ENCODE results near the gene CAMK4.
"Not testable (repeated sequence)": the region's sequence is repeated elsewhere in the genome, so short reads cannot be mapped to it uniquely, and the experiment has no call there.

Gene CAMK4

DNA sequence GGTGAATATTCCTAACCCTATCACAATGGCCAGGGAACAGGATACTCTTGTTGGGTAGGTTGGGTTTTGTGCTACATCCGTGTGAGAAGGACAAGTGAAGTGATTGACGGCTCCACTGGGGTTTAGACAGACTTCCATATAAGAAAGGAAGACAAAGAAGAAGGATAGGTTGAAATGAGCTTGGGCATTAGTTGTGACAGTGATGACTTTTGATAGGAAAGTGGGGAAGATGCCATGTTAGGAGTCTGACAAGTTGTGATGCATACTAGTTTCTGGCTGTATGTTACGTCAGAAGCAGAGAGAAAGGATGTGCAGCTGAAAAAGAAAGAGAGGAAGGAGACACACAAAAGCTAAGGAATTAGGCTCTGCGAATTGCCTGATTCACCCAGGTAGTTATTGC lies 150.2 kb downstream of the CAMK4 start:
- in situ Hi-C loops (cut with MboI; ENCODE audit: low sequenced_read_pairs) = no loop called here

DNA sequence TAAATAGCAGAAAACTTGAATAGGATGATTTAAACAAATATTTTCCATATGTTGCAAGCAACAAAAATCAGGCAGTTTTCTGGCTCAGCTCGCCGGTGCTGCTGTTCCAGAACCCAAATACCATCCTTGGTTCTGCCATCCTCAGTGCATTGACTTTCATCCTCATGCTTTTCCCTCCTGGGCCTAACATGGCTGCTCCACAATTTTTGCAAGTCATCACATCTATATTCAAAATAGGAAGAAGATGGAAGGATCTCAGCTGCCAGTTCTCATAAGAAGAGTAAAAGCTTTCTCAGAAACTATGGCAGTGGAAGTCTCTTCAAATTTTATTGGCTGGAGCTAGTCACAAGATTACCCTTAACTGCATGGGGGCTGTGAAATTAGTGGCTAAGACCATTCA lies 151.5 kb downstream of the CAMK4 start:
- in situ Hi-C loops (cut with MboI; ENCODE audit: low sequenced_read_pairs) = no loop called here

DNA sequence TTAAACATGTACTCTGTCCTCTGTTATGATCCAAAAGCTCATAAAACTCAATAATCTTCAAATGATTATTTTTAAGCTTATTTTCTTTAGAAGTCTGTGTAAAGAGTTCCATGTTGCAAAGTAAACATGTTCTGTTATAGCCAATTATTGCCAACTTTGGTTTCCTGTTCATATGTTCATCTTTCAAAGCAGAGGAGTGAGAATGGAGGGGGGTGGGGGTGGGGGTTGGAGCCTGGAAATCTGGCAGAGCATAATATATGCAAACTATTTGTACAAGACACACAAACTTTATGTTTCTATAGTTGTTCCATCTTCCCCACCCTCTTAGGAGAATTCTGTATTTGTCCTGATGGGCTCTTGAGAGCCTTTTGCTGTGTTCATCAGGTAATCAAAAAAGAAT lies 153.1 kb downstream of the CAMK4 start:
- in situ Hi-C loops (cut with MboI; ENCODE audit: low sequenced_read_pairs) = no loop called here

- in situ Hi-C loops (cut with MboI; ENCODE audit: low sequenced_read_pairs) = no loop called here
These were observed 155.2 kb downstream of the CAMK4 start for GRCh38 chr5:111379391-111379816.

DNA sequence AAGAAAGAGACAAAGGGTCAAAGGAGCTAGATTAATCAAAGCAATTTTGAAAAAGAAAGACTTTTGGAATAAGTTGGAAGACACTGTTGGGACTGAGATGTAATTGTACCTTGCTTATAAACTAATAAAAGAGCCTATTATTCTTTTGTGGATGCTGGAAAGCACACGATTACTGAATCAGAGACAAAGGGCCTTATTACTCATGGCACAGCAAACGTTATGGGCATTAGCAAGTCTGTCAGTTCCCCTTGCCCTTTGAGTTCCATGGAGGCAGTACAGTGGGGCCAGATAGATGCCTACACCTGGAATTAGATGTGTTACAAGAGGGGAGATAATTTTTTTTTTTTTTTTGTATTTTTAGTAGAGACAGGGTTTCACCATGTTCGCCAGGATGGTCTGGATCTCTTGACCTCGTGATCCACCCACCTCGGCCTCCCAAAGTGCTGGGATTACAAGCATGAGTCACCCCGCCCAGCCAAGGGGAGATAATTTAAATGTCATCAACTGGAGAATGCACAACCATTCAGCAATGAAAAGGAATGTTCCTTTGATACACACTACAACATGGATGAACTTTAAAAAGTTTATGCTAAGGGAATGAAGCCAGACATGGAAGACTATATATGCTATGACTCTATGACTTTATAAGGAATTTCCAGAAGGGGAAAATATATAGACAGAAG lies 159.2 kb downstream of the CAMK4 start:
- in situ Hi-C loops (cut with MboI; ENCODE audit: low sequenced_read_pairs) = no loop called here

- in situ Hi-C loops (cut with MboI; ENCODE audit: low sequenced_read_pairs) = no loop called here
These were observed 160.0 kb downstream of the CAMK4 start for GRCh38 chr5:111384220-111384619.

DNA sequence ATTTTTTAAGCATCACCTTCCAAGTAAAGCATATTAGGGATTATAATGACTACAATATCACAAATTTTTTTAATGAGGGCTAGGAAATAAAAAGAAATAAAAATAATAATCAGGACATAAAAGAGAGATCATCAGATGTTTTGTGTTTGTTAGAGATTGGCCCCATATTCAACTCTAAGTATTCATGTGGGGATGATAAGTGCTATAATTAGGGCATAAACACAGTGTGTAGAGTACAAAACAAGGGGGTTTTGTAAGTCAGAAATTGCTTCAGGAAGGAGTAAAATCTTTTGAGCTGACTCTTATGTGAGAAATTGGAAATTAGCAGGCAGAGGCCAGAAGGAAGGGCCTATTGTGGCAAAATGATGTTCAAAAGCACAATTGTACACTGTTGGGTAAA lies 160.9 kb downstream of the CAMK4 start:
- in situ Hi-C loops (cut with MboI; ENCODE audit: low sequenced_read_pairs) = no loop called here

GRCh38 chr5:111385970-111386831 lies 162.0 kb downstream of the CAMK4 start:
- in situ Hi-C loops (cut with MboI; ENCODE audit: low sequenced_read_pairs) = no loop called here

DNA sequence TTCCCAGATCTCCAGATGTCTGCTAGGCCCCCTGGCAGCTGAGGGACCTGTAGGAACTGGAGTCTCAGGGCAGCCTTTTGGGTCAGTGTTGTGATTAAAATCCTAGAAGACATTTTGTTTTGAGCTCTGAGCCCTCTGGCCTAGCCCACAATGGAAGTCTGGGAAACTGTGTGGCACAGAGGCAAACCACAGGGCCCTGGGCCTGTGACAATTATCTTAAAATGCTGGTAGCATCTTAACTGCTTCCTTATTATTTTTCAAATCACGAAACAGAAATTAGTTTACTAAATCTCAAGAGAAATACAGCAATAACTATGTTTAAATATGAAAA lies 162.6 kb downstream of the CAMK4 start:
- in situ Hi-C loops (cut with MboI; ENCODE audit: low sequenced_read_pairs) = no loop called here

DNA sequence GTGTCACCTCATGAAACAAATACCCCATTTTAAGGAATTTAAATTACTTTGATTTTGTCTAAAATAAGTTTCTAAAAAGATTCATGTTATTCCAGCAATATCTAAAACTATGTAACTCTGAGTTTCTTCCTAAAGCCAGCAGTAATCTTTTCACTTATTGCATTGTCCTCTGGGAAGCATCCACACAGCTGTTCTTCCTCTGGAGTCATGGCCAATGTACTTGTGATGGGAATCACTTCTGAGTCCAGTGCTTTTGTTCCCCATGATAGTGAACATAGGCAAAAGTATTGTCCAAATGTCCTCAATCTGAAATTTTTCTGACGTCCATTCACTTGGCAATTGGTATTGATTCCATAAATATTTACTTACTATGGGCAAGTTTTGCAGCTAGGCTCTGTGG lies 163.2 kb downstream of the CAMK4 start:
- in situ Hi-C loops (cut with MboI; ENCODE audit: low sequenced_read_pairs) = no loop called here

DNA sequence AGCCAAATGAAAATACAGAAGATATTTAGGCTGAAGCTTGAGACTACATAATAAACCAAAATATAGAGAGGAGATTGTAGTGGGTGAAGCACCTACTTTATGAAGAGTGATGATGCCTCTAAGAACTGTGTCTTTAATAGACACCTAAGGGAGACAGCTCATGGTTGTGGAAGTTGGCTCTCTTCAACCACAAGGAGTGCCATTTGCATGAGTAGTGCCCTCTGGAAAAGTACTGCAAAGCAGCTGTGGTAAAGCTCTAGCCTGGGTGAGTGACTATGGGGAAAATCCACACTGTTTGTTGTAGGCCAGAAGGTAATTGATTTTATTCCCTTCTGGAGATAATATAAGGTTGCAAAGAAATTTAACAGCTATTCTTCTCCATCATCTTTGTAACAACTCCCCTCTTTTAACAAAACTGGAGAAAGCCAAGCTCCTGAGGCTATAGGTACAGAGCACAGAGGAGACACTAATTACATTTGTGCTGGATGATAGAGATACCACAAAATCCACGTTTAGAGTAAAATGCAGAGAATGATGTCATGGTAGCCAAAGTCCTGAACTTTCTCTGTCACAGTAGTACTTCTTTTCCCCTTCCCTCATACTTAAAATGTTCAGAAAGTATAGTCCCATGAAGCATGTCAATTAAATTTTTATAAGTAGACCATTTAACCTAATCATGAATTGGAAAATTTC lies 165.4 kb downstream of the CAMK4 start:
- in situ Hi-C loops (cut with MboI; ENCODE audit: low sequenced_read_pairs) = no loop called here

DNA sequence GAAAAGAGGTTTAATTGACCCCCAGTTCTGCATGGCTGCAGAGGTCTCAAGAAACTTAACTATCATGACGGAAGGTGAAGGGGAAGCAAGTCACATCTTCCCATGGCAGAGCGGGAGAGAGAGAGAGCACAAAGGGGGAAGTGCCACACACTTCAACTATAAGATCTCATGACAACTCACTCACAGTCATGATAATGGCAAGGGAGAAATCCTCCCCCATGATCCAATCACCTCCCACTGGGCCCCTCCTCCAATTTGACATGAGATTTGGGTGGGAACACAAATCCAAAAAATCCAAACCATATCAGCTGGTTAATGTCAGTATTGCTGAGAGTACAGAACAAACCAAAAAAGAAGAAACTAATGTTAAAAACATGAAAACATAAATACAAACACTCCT lies 168.0 kb downstream of the CAMK4 start:
- in situ Hi-C loops (cut with MboI; ENCODE audit: low sequenced_read_pairs) = no loop called here

DNA sequence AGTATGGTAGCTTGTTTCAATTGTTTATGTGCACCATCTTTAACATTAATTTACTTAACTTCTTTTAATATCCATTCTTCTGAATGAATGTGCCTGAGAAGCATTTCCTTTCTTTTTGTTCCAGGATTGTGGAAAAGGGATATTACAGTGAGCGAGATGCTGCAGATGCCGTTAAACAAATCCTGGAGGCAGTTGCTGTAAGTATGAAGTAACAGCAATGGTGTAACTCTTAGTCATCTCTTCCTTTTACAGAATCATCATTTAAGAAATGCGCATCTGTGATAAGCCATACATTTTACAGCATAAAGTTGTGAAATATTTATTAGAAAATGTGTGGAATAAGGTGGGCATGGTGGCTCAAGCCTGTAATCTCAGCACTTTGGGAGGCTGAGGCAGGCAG lies 170.4 kb downstream of the CAMK4 start:
- in situ Hi-C loops (cut with MboI; ENCODE audit: low sequenced_read_pairs) = no loop called here

GRCh38 chr5:111398013-111398412 lies 173.8 kb downstream of the CAMK4 start:
- in situ Hi-C loops (cut with MboI; ENCODE audit: low sequenced_read_pairs) = no loop called here

DNA sequence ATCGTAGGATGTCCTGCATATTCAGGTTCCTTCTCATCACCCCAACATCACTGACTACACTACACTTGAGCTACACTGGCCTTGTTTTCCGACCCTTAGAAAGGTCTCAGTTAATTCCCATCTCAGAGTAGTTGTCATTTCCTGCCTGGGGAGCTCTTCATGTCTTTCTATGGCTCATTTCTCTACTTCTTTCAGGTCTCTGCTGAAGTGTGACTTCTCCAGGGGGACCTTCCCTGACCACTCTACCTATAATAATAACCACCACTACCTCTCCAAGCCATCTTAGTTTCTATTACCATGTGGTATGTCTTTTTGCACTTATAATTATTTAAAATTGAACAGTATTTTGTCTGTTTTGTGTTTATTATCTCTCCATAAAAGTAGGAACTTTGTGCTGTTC lies 174.9 kb downstream of the CAMK4 start:
- in situ Hi-C loops (cut with MboI; ENCODE audit: low sequenced_read_pairs) = no loop called here

DNA sequence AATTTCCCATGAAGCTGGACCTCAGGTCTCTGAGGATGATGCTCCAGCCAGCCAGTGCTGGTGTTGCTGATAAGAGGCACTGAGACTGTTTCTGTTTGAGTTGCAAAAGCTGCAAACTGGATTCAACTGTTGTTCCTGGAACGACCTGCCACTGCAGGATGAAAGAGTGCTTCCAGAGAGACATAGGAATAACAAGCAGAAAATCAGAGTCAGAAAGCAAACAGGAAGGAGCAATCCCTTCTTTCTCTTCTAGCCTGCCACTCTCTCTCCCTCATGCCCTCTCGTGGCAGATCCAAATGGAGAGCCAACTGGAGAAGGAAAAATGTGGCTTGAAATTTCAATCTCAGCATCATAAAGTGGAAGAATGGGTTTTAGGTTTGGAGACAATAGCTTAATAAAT lies 177.7 kb downstream of the CAMK4 start:
- in situ Hi-C loops (cut with MboI; ENCODE audit: low sequenced_read_pairs) = no loop called here

DNA sequence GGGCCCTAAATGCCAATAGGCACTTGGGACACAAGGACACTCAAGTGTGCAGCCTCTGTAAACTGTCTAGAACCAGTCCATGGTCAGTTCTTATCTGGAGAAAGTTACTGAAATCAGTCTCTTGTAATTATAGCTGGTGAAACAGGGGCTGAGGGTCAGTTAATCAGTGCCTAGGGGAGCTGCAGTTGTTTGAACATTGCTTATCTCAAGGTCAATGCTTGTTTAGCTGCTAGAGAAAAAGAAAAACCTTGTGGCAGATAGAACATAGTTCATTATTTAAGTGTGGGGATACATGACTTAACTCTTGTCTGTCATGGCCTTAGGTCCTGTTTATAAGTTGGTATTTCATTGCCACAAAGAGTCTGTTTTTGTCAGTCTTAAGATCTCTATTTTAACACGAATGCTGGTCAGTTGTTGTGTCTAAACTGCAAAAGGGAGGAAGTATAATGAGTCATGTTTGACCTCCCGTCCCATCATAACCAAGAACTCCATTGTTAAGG lies 180.1 kb downstream of the CAMK4 start:
- in situ Hi-C loops (cut with MboI; ENCODE audit: low sequenced_read_pairs) = no loop called here

GRCh38 chr5:111407562-111407961 lies 183.4 kb downstream of the CAMK4 start:
- in situ Hi-C loops (cut with MboI; ENCODE audit: low sequenced_read_pairs) = no loop called here

DNA sequence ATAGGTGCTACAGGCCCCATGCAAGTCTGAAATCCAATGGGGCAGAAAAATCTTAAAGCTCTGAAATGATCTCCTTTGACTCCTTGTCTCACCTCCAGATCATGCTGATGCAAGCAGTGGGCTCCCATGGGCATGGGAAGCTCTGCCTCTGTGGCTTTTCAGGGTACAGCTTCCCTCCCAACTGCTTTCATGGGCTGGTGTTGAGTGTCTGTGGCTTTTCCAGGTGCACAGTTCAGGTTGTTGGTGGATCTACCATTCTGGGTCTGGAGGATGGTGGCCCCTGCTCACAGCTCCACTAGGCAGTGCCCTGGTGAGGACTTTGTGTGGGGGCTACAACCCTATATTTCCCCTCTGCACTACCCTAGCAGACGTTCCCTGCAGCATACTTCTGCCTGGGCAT lies 184.6 kb downstream of the CAMK4 start:
- in situ Hi-C loops (cut with MboI; ENCODE audit: low sequenced_read_pairs) = no loop called here

- in situ Hi-C loops (cut with MboI; ENCODE audit: low sequenced_read_pairs) = not testable (repeated sequence)
These were observed 185.1 kb downstream of the CAMK4 start for GRCh38 chr5:111409266-111409665.

DNA sequence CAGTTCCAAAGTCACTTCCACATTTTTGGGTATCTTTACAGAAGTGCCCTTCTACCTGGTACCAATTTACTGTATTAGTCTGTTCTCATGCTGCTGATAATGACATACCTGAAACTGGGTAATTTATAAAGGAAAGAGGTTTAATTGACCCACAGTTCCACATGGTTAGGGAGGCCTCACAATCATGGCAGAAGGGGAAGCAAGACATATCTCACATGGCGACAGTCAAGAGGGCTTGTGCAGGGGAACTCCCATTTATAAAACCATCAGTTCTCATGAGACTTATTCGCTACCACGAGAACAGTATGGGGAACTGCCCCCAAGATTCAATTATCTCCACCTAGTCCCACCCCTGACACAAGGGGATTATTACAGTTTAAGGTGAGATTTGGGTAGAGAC lies 185.9 kb downstream of the CAMK4 start:
- in situ Hi-C loops (cut with MboI; ENCODE audit: low sequenced_read_pairs) = not testable (repeated sequence)

DNA sequence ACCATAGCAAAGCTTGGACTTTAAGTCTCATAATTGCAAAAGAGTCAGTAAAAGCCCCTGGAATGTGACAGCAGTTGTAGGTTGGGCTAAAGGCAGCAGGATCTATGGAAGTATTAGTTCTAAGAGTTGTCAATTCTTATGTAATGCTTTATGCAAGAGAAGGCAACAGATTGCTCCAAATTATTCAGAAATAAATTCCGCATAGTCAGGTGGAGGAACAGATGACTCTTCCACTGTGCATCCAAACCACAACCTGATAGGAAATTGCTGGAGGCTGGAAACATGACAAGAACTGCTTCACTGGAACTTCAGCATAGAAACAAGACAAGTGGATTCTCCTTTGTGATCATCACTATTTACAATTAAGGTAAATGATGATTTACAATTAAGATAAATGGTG lies 187.1 kb downstream of the CAMK4 start:
- in situ Hi-C loops (cut with MboI; ENCODE audit: low sequenced_read_pairs) = no loop called here
